ENCODE results near the gene GDI1. TPM values are rescaled to one million over a fixed set of nuclear protein-coding genes. Genes with fewer than 3 reads are reported as not detected.

GDI1 gene
- total and polyA plus RNA-seq, 2 donors = 39.2 to 144 TPM

- WGBS = 99% methylated on average over 9 of the region's 9 CpGs
These were observed 32.2 kb downstream of the GDI1 start for GRCh38 chrX:154469114-154469513.

GRCh38 chrX:154469880-154470279, 32.9 kb downstream of the GDI1 start:
- 99% methylated on average over 18 of the region's 18 CpGs for WGBS
- no peak for DNase-seq (ENCODE audit: low read depth in 6 of 9, low spot score in 9 of 9)
- no peaks in the 10 kb centered on the region for H3K27me3 ChIP-seq (ENCODE audit: control insufficient read depth in 2 of 2, insufficient read depth in 1 of 2, low read length in 1 of 2)
- H3K4me1 ChIP-seq (ENCODE audit: control insufficient read depth in 2 of 2, insufficient read depth in 2 of 2, low read length in 2 of 2) = no peaks in the 10 kb centered on the region
- no peak overlapping the region for H3K4me3 ChIP-seq (ENCODE audit: low read length in 2 of 2)
- H3K27ac ChIP-seq (ENCODE audit: low read depth in 1 of 2, low read length in 1 of 2) = no peak overlapping the region
- H3K9me3 ChIP-seq (ENCODE audit: control insufficient read depth in 2 of 2, insufficient read depth in 1 of 2, low read length in 1 of 2) = peaks cover 0 to 15% of the 10 kb centered on the region in 2 donors
- H3K36me3 ChIP-seq (ENCODE audit: control insufficient read depth in 2 of 2, insufficient read depth in 2 of 2, low read length in 1 of 2) = peaks cover 5 to 62% of the 10 kb centered on the region in 2 donors

More at GRCh38 chrX:154469114-154469513, 32.2 kb downstream of the GDI1 start:
- Histone ChIP-seq H3K9me3 (ENCODE audit: control insufficient read depth in 2 of 2, insufficient read depth in 1 of 2, low read length in 1 of 2) (peaks cover 0 to 17% of the 10 kb centered on the region in 2 donors), H3K27me3 (ENCODE audit: control insufficient read depth in 2 of 2, insufficient read depth in 1 of 2, low read length in 1 of 2) (no peaks in the 10 kb centered on the region), H3K4me1 (ENCODE audit: control insufficient read depth in 2 of 2, insufficient read depth in 2 of 2, low read length in 2 of 2) (no peaks in the 10 kb centered on the region), H3K4me3 (ENCODE audit: low read length in 2 of 2) (no peak overlapping the region), H3K36me3 (ENCODE audit: control insufficient read depth in 2 of 2, insufficient read depth in 2 of 2, low read length in 1 of 2) (peaks cover 5 to 67% of the 10 kb centered on the region in 2 donors), H3K27ac (ENCODE audit: low read depth in 1 of 2, low read length in 1 of 2) (no peak overlapping the region)
- DNase-seq (ENCODE audit: low read depth in 6 of 9, low spot score in 9 of 9) = no peak

- 99% methylated on average over 14 of the region's 14 CpGs for WGBS
- Histone ChIP-seq H3K4me3 (ENCODE audit: low read length in 2 of 2) (no peak overlapping the region), H3K4me1 (ENCODE audit: control insufficient read depth in 2 of 2, insufficient read depth in 2 of 2, low read length in 2 of 2) (no peaks in the 10 kb centered on the region), H3K27me3 (ENCODE audit: control insufficient read depth in 2 of 2, insufficient read depth in 1 of 2, low read length in 1 of 2) (no peaks in the 10 kb centered on the region), H3K36me3 (ENCODE audit: control insufficient read depth in 2 of 2, insufficient read depth in 2 of 2, low read length in 1 of 2) (peaks cover 3 to 59% of the 10 kb centered on the region in 2 donors), H3K27ac (ENCODE audit: low read depth in 1 of 2, low read length in 1 of 2) (no peak overlapping the region), H3K9me3 (ENCODE audit: control insufficient read depth in 2 of 2, insufficient read depth in 1 of 2, low read length in 1 of 2) (peaks cover 0 to 15% of the 10 kb centered on the region in 2 donors)
- DNase-seq (ENCODE audit: low read depth in 6 of 9, low spot score in 9 of 9) = no peak
These were observed 33.5 kb downstream of the GDI1 start for GRCh38 chrX:154470434-154470833.

- no peak overlapping the region for H3K4me3 ChIP-seq (ENCODE audit: low read length in 2 of 2)
These were observed 34.1 kb downstream of the GDI1 start for GRCh38 chrX:154470914-154471568.

GRCh38 chrX:154471839-154472684, 35.1 kb downstream of the GDI1 start:
- WGBS = 97% methylated on average over 23 of the region's 23 CpGs

More at GRCh38 chrX:154470914-154471568, 34.1 kb downstream of the GDI1 start:
- DNase-seq (ENCODE audit: low read depth in 6 of 9, low spot score in 9 of 9) = no peak
- Histone ChIP-seq H3K27ac (ENCODE audit: low read depth in 1 of 2, low read length in 1 of 2) (no peak overlapping the region), H3K36me3 (ENCODE audit: control insufficient read depth in 2 of 2, insufficient read depth in 2 of 2, low read length in 1 of 2) (peaks cover 2 to 54% of the 10 kb centered on the region in 2 donors), H3K27me3 (ENCODE audit: control insufficient read depth in 2 of 2, insufficient read depth in 1 of 2, low read length in 1 of 2) (no peaks in the 10 kb centered on the region), H3K9me3 (ENCODE audit: control insufficient read depth in 2 of 2, insufficient read depth in 1 of 2, low read length in 1 of 2) (peaks cover 0 to 15% of the 10 kb centered on the region in 2 donors), H3K4me1 (ENCODE audit: control insufficient read depth in 2 of 2, insufficient read depth in 2 of 2, low read length in 2 of 2) (no peaks in the 10 kb centered on the region)
- 98% methylated on average over 22 of the region's 23 CpGs for WGBS

GRCh38 chrX:154472685-154473632, 36.0 kb downstream of the GDI1 start:
- no peak for DNase-seq (ENCODE audit: low read depth in 6 of 9, low spot score in 9 of 9)
- H3K9me3 ChIP-seq (ENCODE audit: control insufficient read depth in 2 of 2, insufficient read depth in 1 of 2, low read length in 1 of 2) = peaks cover 0 to 8% of the 10 kb centered on the region in 2 donors
- no peak overlapping the region for H3K27ac ChIP-seq (ENCODE audit: low read depth in 1 of 2, low read length in 1 of 2)
- peaks cover 0 to 14% of the 10 kb centered on the region in 2 donors for H3K4me1 ChIP-seq (ENCODE audit: control insufficient read depth in 2 of 2, insufficient read depth in 2 of 2, low read length in 2 of 2)
- H3K27me3 ChIP-seq (ENCODE audit: control insufficient read depth in 2 of 2, insufficient read depth in 1 of 2, low read length in 1 of 2) = no peaks in the 10 kb centered on the region
- peaks cover 0 to 38% of the 10 kb centered on the region in 2 donors for H3K36me3 ChIP-seq (ENCODE audit: control insufficient read depth in 2 of 2, insufficient read depth in 2 of 2, low read length in 1 of 2)
- WGBS = 92% methylated on average over 28 of the region's 28 CpGs
- no peak overlapping the region for H3K4me3 ChIP-seq (ENCODE audit: low read length in 2 of 2)

More at GRCh38 chrX:154471839-154472684, 35.1 kb downstream of the GDI1 start:
- H3K4me1 ChIP-seq (ENCODE audit: control insufficient read depth in 2 of 2, insufficient read depth in 2 of 2, low read length in 2 of 2) = peaks cover 0 to 6% of the 10 kb centered on the region in 2 donors
- no peaks in the 10 kb centered on the region for H3K27me3 ChIP-seq (ENCODE audit: control insufficient read depth in 2 of 2, insufficient read depth in 1 of 2, low read length in 1 of 2)
- H3K27ac ChIP-seq (ENCODE audit: low read depth in 1 of 2, low read length in 1 of 2) = no peak overlapping the region
- no peak overlapping the region for H3K4me3 ChIP-seq (ENCODE audit: low read length in 2 of 2)
- no peak for DNase-seq (ENCODE audit: low read depth in 6 of 9, low spot score in 9 of 9)
- H3K36me3 ChIP-seq (ENCODE audit: control insufficient read depth in 2 of 2, insufficient read depth in 2 of 2, low read length in 1 of 2) = peaks cover 2 to 45% of the 10 kb centered on the region in 2 donors
- peaks cover 0 to 9% of the 10 kb centered on the region in 2 donors for H3K9me3 ChIP-seq (ENCODE audit: control insufficient read depth in 2 of 2, insufficient read depth in 1 of 2, low read length in 1 of 2)

- WGBS = 94% methylated on average over 7 of the region's 7 CpGs
- peaks cover 0 to 31% of the 10 kb centered on the region in 2 donors for H3K36me3 ChIP-seq (ENCODE audit: control insufficient read depth in 2 of 2, insufficient read depth in 2 of 2, low read length in 1 of 2)
These were observed 36.7 kb downstream of the GDI1 start for GRCh38 chrX:154473683-154474082.

GRCh38 chrX:154476821-154477220, 39.9 kb downstream of the GDI1 start:
- Histone ChIP-seq H3K27me3 (ENCODE audit: control insufficient read depth in 2 of 2, insufficient read depth in 1 of 2, low read length in 1 of 2) (no peaks in the 10 kb centered on the region), H3K4me1 (ENCODE audit: control insufficient read depth in 2 of 2, insufficient read depth in 2 of 2, low read length in 2 of 2) (peaks cover 2 to 28% of the 10 kb centered on the region in 2 donors), H3K36me3 (ENCODE audit: control insufficient read depth in 2 of 2, insufficient read depth in 2 of 2, low read length in 1 of 2) (peaks cover 0 to 1% of the 10 kb centered on the region in 2 donors), H3K27ac (ENCODE audit: low read depth in 1 of 2, low read length in 1 of 2) (no peak overlapping the region), H3K9me3 (ENCODE audit: control insufficient read depth in 2 of 2, insufficient read depth in 1 of 2, low read length in 1 of 2) (peaks cover 0 to 8% of the 10 kb centered on the region in 2 donors), H3K4me3 (ENCODE audit: low read length in 2 of 2) (no peak overlapping the region)
- 96% methylated on average over 8 of the region's 8 CpGs for WGBS
- DNase-seq (ENCODE audit: low read depth in 6 of 9, low spot score in 9 of 9) = no peak

More at GRCh38 chrX:154473683-154474082, 36.7 kb downstream of the GDI1 start:
- H3K4me3 ChIP-seq (ENCODE audit: low read length in 2 of 2) = no peak overlapping the region
- DNase-seq (ENCODE audit: low read depth in 6 of 9, low spot score in 9 of 9) = no peak
- H3K9me3 ChIP-seq (ENCODE audit: control insufficient read depth in 2 of 2, insufficient read depth in 1 of 2, low read length in 1 of 2) = peaks cover 0 to 1% of the 10 kb centered on the region in 2 donors
- H3K4me1 ChIP-seq (ENCODE audit: control insufficient read depth in 2 of 2, insufficient read depth in 2 of 2, low read length in 2 of 2) = peaks cover 2 to 18% of the 10 kb centered on the region in 2 donors
- H3K27ac ChIP-seq (ENCODE audit: low read depth in 1 of 2, low read length in 1 of 2) = no peak overlapping the region
- H3K27me3 ChIP-seq (ENCODE audit: control insufficient read depth in 2 of 2, insufficient read depth in 1 of 2, low read length in 1 of 2) = no peaks in the 10 kb centered on the region

Data from thymus (tissue), 11 donors.